ENCODE results near the gene BCL11A.
A peak's percentile ranks its signal among the peaks of the same experiment; 100 is the strongest.

BCL11A gene

DNA sequence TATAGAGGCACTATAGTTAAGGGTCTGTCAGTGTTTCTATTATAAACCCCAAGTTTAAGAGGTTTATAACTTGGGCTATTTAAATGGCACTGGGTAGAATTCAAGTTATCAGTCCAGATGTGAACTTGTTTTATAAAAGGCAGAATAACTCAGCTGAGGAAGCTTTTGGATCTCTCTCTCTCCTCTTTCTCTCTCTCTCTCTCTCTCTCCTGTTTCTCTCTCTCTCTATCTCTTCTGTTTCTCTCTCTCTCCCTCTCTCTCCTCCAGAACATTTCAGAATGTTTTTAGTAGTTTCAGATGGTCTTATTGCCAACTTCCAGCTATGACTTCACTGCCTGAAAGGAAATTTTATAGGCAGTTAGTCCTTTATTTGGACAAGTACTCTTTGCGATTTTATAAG is 6.4 kb upstream of the BCL11A start:
- H3K4me3 ChIP-seq (ENCODE audit: low read depth, low read length): no peak overlapping the region

GRCh38 chr2:60558536-60558935 is 5.1 kb upstream of the BCL11A start:
- no peak overlapping the region for H3K4me3 ChIP-seq (ENCODE audit: low read depth, low read length)

GRCh38 chr2:60557486-60557864 is 4.0 kb upstream of the BCL11A start:
- peak overlapping the region; percentile 47 for H3K4me3 ChIP-seq (ENCODE audit: low read depth, low read length)

GRCh38 chr2:60556576-60557485 is 3.4 kb upstream of the BCL11A start:
- H3K4me3 ChIP-seq (ENCODE audit: low read depth, low read length): peak overlapping the region; percentile 47

- peak overlapping the region; percentile 47 for H3K4me3 ChIP-seq (ENCODE audit: low read depth, low read length)
Measured at GRCh38 chr2:60556175-60556574, 2.7 kb upstream of the BCL11A start.

- H3K4me3 ChIP-seq (ENCODE audit: low read depth, low read length): peak overlapping the region; percentile 69
Measured at GRCh38 chr2:60555783-60556139, 2.3 kb upstream of the BCL11A start.

- H3K4me3 ChIP-seq (ENCODE audit: low read depth, low read length): peak overlapping the region; percentile 69
Measured at GRCh38 chr2:60555066-60555782, 1.8 kb upstream of the BCL11A start.

DNA sequence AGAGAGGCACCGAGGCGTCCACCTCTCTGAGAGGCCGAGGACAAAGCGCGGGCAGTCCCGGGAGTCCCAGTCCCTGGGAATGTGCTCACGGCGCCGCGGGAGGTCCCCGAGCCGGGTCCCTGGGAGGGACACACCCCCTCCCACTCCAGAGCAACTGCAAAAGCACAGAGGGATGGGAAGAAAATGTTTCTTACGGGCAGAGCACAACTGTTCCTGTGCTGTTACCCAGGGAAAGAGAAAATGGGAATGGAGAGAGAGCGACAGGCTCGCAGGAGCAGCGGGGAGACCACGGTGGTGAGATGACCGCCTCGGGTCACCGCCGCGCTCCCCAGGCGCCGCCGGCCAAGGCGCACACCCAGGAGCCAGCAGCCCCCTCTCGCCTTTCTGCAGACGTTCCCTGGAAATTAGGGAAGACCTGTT is 1.2 kb upstream of the BCL11A start:
- H3K4me3 ChIP-seq (ENCODE audit: low read depth, low read length): peak overlapping the region; percentile 69

GRCh38 chr2:60554074-60554645 is 706 bp upstream of the BCL11A start:
- H3K4me3 ChIP-seq (ENCODE audit: low read depth, low read length): peak overlapping the region; percentile 69

DNA sequence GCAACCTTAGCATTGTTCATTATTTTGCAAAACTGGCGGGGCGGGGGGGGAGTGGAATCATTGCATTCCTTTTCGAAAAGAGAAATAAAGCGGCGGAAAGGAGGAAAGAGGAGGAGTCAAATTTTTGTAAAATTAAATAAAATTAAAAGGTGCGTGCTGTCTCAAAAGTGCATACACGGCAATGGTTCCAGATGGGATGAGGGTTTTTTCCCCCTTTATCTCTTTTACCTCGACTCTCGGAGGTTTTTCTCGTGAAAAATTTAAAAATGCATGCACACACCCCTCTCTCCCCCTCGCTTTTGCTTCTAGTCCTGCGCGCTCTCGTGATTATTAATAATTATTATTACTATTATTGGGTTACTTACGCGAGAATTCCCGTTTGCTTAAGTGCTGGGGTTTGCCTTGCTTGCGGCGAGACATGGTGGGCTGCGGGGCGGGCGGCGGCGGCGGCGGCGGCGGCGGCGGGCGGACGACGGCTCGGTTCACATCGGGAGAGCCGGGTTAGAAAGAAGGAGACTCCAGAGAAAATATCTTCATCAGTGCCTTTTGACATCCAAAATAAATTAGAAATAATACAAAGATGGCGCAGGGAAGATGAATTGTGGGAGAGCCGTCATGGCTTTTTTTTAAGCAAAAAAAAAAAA is 481 bp downstream of the BCL11A start:
- H3K4me3 ChIP-seq (ENCODE audit: low read depth, low read length): peak overlapping the region; percentile 87

- peak overlapping the region; percentile 87 for H3K4me3 ChIP-seq (ENCODE audit: low read depth, low read length)
Measured at GRCh38 chr2:60552078-60552850, 1.2 kb downstream of the BCL11A start.

DNA sequence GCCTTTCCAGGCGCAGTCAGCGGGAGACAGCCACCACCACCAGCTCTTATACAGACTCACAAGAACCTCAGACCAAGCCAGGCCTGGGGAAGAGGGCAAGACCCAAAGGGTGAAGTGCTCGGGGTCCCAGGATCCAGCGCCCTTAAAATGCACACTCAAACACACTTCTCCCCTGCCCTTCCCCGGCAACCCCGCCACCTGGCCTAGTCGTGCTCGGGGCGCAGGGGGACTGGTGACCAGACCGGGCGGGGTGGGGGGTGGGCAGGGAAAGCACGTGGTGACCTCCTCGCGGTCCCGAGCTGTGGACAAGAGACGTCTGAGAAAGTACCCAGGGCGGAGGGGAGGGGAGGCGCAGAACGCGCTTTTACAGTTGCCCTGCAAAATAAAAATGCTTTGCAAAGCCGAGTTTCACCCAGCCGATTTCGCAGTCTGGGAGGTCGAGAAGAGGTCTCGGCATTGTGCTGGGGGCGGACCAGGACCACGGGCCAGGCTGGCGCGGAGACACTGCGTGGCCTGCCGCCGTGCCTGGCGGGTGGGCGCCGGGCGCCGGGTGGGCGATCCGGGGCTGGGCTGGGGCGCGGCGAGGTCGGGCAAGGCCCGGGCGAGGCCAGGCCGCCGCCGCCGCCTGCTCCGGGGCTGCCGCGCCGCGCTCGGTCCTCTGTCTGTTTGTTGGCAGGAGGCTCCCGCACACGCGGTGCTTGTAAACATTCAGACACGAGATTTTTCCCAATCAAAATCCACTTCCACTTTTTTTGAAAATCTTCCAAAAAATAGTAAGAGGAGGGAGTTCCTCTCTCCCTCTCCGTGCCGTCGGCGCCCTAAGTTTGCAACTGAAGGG is 2.0 kb downstream of the BCL11A start:
- H3K4me3 ChIP-seq (ENCODE audit: low read depth, low read length): peak overlapping the region; percentile 87

DNA sequence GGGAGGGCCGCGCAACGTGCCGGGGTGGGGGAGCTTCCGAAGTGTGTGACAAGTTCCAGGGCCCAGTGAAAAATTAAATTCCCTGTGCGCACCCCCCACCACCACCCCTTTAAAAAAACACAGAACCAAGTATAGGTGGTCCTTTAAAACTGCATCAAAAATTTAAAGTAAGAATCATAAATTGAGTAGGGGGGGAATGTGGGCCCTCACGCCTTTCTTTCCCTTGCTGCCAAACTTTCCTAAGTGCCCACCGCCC is 2.5 kb downstream of the BCL11A start:
- H3K4me3 ChIP-seq (ENCODE audit: low read depth, low read length): peak overlapping the region; percentile 87

DNA sequence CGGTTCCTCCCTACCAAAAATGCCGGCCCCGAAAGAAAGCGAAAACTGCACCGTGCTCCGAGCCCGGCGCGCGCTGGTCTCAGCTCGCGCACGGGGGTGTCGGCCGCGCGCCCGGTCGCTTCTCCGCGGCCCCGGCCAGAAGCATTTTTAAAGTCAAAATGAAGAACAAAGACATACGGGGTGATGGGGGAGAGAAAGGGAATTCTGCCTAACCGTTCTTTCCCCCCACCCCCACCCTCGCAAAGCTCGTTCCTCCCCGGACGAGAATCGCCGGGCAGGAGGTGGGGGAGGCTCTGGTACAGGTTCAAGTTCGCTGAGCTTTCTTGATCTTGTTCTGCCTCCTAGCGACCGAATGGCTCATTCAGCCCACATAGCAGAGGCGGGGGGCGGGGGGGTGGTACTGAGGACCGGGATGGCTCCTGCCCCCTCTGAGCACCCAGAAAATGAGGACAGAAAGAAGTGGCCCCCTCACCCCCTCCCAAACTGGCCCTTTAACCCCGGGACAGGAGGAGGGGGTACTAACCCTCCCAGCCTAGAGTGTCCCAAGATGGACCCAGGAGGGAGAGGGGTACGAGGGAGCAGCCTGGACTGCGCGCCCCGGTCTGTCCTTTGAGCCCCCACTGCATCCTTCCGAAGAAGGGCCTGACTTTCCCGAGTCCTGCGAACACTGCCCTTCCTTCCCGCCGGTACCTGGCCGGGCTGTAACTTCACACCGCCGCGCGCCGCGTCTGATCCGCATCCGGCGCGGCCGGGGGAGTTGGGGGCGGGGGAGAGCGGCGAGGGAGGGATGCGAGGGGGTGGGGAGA is 3.1 kb downstream of the BCL11A start:
- peak overlapping the region; percentile 86 for H3K4me3 ChIP-seq (ENCODE audit: low read depth, low read length)

DNA sequence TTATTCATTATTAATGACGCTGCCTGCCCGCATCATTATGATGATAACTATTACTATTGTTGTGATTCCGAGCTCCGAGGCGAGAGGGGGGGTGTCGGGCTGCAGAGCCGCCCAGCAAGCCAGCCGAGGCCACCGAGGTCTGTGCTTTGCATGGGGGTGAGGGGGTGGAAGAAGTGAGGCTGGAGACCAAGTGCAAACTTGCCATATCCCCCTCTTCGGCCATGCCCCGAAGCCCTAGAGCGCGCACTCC is 3.6 kb downstream of the BCL11A start:
- H3K4me3 ChIP-seq (ENCODE audit: low read depth, low read length): peak overlapping the region; percentile 86

GRCh38 chr2:60549238-60549927 is 4.1 kb downstream of the BCL11A start:
- H3K4me3 ChIP-seq (ENCODE audit: low read depth, low read length): peak overlapping the region; percentile 86

DNA sequence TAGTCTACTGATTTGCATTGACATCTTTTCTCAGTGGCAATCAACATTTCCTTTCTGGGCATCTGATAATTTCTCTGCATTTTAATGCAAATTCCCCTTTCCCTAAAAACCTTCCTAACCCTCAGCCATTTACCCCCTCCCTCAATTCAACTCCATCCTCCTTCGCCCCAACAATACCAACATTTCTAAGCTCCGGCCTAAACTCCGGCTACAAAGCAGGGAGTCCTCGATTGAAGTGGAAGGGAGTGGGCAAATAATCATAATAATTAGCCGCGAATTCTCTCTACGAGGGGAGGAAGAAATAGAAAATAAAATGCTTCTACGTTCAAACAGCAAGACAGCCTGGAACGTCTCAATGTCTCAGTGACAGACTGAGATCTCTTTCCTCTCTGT is 4.6 kb downstream of the BCL11A start:
- H3K4me3 ChIP-seq (ENCODE audit: low read depth, low read length): peak overlapping the region; percentile 86

- peak overlapping the region; percentile 86 for H3K4me3 ChIP-seq (ENCODE audit: low read depth, low read length)
Measured at GRCh38 chr2:60548311-60548710, 5.1 kb downstream of the BCL11A start.

DNA sequence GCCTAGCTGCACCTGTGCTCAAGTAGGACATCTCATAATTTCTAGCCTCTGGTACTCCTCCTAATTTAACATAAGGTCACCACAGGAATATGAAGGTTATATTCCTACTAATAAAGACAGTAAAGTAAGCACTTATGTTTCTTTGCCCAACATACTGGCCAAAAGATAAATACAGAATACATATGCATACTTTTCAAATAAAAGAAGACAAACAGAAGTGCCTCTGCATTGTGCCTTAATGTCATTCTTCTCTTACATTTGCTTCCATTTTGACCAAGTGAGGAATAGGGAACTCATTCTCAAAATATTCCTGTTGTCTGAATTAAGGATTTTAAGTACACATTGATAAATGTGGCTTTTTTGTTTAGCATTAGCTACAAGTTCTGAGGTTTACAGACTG is 5.6 kb downstream of the BCL11A start:
- no peak overlapping the region for H3K4me3 ChIP-seq (ENCODE audit: low read depth, low read length)

Data from iPS-11a (cell line).